Measurements from ENCODE around the gene ALCAM.
A peak's percentile ranks its signal among the peaks of the same experiment; 100 is the strongest.

The ALCAM gene

GRCh38 chr3:105356396-105356795 is 10.3 kb upstream of the ALCAM start:
- no peak for DNase-seq

- DNase-seq = peak in 11 of 56 donors; percentile 0 to 41 (median 10)
Measured at GRCh38 chr3:105356988-105357387, 9.7 kb upstream of the ALCAM start.

- DNase-seq = no peak
Measured at GRCh38 chr3:105359098-105359762, 7.5 kb upstream of the ALCAM start.

GRCh38 chr3:105360003-105360402 is 6.7 kb upstream of the ALCAM start:
- DNase-seq = no peak

DNA sequence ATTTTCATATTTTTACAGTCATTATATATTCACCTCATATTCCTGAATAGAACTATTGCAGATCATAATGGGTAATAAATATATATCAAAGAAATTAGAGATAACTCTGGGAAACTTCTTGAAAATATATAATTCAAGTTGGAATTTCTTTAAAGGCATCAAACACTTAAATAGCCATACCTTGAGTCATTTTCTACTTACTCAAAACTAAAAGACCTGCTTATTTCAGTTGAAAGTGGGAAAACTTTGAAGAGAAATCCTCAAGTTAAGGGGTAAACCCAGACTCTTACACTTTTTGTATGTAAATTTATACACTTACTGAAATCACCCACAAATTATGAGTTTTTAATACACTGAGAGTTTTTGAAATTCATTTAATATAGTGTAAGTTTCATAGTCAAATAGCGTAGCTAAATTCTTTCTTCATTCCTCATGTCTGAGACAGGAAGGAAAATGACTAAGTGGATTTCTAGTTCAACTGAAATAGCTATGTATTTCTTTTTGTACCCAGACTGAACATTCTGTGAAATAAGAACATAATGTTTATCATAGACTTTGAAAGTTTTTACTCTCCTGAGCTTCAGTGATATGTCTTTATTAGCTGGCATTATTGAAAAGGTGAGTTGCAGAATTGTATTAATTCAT is 4.6 kb upstream of the ALCAM start:
- no peak for DNase-seq

DNA sequence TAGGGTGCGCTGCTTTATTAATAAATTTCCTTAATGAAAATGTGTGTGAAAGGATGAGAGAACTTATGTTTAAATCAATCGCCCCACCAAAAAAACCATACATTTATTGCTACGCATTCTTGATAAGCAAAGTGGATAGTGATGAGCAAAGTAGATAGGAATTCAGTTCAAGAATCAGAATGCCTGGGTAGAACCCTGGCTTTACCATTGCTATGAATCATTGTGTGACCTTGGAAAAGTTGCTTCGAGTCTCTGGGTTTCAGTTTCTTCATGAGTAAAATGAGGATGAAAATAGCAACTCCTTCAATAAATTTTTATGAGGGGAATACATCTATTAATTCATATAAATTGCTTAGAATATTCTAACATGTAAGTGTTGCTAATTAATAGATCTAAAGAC is 2.6 kb upstream of the ALCAM start:
- no peak for DNase-seq

DNA sequence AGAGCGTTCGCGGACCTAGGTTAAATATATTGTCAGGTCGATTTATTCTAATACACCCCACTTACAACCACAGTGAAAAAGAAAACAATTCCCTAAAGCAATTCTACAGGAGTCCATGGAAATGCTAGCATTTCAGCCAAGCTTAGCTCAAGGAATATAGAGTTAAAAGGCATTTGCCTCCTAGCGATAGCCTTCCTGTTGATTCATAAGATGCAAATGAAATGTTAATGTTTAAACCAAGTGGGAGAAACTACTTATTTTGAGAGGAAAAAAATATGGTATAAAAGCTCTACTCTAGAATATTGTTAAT is 1.7 kb upstream of the ALCAM start:
- no peak for DNase-seq

DNA sequence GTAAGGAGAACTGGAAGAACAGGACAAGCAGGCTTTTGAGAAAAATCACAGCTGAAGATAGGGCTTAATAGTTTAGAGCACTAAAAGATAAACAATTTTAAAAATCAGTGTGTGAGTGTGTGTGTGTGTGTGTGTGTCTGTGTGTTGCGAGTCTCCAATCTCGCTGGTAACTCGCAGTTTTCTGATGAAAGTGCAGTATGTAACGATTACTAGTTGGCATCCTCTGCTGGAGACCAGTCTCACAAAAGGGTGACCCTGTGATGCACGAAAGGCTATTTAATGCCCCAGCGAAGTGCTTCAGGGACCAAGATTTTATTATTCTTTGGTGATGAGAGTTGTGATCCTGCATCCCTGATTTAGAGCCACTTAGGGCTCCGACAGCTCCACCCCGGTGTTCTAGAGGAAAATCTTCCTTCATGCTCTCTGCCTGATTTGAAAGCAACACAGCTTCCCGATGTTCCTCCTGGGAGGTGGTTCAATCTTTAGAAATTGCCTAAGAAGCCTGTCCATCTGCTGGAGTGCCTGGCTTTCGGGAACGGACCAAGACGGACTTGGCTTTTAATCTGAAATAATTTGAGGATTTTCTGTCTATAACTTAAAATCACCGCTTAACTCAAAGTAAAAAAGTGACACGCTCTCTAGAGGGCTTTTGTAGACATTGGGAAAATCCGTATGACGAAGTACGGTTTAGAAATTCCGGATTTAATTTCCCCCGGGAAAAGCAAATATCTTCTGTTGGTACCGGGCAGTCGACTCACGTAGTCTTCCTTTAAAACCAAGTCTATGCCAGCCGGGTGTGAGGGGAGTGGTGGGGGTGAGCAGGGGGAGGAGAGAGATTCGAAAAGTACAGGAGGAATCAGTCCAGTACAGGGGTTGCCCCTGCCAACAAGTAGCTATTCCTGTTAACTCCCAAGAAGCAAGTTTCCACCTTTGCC is 1.1 kb upstream of the ALCAM start:
- DNase-seq = peak in 41 of 56 donors; percentile 4 to 76 (median 33)

- DNase-seq = peak in 24 of 56 donors; percentile 9 to 73 (median 44)
Measured at GRCh38 chr3:105367063-105367405, 325 bp downstream of the ALCAM start.

GRCh38 chr3:105367406-105368213 is 901 bp downstream of the ALCAM start:
- DNase-seq = peak in 55 of 56 donors; percentile 22 to 83 (median 61)

DNA sequence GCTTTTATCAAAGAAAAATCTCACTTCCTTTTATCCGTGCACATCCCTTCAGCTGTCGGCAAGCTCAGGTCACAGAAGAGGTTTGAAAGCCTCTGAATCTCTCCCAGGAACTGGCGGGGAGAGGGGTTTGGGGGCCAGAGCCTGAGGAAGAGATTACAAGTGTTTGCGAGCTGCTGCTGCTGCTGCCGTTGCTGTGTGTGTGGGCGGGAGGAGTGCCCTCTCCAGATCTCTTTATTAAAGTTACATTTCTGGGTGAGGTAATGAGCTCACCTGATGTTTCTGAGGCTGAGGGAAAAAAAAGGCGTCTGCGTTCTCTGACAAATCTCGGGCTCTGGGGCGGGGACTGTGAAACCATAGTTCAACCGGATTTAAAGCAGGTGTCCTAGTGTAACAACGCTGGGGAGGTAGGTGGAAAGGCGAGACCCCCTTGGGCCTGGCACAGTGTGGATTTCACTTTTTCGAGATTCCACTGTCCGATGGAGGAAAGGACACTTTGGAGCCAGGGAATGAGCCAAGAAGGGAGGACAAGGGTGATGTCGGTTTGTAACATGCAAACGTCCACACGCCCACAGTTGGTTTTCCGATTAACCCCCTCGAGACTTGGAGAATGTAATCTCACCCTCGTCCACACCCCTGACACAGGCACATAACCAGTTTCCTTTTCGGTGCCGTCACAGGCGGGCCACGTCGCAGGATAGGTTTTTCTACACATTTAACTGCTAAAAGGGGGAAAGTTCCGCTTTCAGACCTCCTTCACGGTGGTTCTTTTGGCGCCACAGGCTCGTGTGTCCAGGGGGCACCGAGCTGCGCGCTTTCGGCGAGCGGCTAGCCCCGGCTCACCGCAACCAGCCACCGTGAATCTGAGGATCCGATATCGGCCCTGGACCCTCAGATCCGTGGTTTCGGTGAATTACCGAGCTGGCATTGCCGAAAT is 2.1 kb downstream of the ALCAM start:
- DNase-seq = peak in 54 of 56 donors; percentile 19 to 90 (median 68)

- DNase-seq = peak in 51 of 56 donors; percentile 10 to 90 (median 65)
Measured at GRCh38 chr3:105369500-105370371, 3.0 kb downstream of the ALCAM start.

DNA sequence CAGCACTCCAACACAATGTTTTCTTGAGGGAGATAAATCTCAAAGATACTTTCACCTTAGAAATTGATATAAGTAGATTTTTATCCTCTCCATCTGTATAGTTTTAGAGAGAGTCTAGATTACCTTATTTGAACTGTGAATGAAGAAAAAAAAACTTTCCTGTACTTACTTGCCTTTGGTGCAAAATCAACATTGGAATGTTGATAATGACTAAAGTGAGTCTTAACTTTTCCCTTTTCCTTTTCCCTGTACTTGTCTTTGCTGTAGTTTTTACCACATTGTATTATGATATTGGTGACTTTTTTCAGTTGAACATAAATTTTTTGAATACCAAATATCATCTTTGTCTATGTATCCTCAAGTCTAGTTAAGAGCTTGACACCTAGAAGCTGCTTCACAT is 6.7 kb downstream of the ALCAM start:
- no peak for DNase-seq

- no peak for DNase-seq
Measured at GRCh38 chr3:105375750-105376511, 9.2 kb downstream of the ALCAM start.

GRCh38 chr3:105377716-105378115 is 11.0 kb downstream of the ALCAM start:
- no peak for DNase-seq

- no peak for DNase-seq
Measured at GRCh38 chr3:105385179-105385578, 18.5 kb downstream of the ALCAM start.

DNA sequence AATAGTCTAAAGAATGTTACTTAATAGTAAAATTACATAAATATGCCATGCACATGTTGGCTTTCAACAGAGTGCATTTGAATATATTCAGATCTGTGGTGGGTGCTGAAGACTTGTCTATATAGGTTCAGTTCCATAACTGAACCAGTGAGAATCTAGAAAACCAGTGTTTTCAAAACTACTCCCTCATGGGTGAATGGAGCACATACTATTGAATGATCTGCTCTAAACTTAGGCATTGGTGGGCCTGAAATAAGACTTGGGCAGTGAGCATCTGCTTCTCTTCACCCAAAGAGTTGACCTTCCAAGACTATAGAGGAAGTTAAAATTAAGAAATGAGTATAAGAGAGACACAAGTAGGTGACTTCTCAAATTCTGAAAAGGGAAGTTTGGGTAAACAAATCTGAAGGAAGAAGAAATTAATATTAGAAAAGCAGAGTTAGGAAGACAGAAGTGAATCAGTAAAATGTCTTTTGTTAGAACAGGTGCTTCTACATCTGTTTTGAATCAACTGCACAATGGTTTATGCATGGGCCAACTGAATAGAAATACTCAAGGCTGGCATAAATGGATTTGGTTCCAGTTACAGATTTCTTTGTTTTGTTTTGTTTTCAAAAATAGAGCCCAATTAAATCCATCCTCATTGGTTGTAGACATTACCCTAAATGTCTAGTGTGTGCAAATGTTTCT is 19.3 kb downstream of the ALCAM start:
- no peak for DNase-seq

Measured in nucleus accumbens (tissue), 56 donors.